AG04450 (cell line): ENCODE results near the gene BANF1. TPM values are rescaled to one million over a fixed set of nuclear protein-coding genes. Genes with fewer than 3 reads are reported as not detected.
A peak's percentile ranks its signal among the peaks of the same experiment; 100 is the strongest.

Experiments
- CTCF ChIA-PET: fragments of 300-600, 350-600 bp; formaldehyde crosslinking; extraction: SDS; loops from one replicate; lab custom pipeline; 2022; ENCODE audit warnings: antibody characterized with exemption, inconsistent platforms; lab: Charles Lee
- POLR2A ChIA-PET: fragments of 350-600 bp; formaldehyde crosslinking; extraction: SDS; loops from one replicate; lab custom pipeline; 2021; ENCODE audit warnings: antibody characterized with exemption, inconsistent platforms; lab: Yijun Ruan, JAX
- DNase-seq: peaks from one replicate; pipeline ENCODE4 v3.0.0-alpha.2; 2011; ENCODE audit warnings: low read depth, low spot score
- H3K27ac ChIP-seq: one replicate; pipeline ENCODE4 v1.5.1; 2012; ENCODE audit warnings: low read depth, low read length, control low read depth
- H3K27me3 ChIP-seq: one replicate; pipeline ENCODE4 v1.6.0; 2012; ENCODE audit warnings: low read length; ENCODE audit not compliant: control insufficient read depth, insufficient read depth
- H3K4me3 ChIP-seq: 2 replicates; pipeline ENCODE4 v1.5.1; 2011; ENCODE audit warnings: mild to moderate bottlenecking, low read depth, low read length, control low read depth
- H3K9me3 ChIP-seq: 2 replicates; pipeline ENCODE4 v1.5.1; 2012; ENCODE audit warnings: low read length; ENCODE audit not compliant: control insufficient read depth, insufficient read depth
- polyA plus RNA-seq: library from polyadenylated mRNA; depleted of rRNA; stranded (reverse); fragments of >200 nt; gene quantifications from 2 replicates; pipeline ENCODE4 v1.2.3, GENCODE V29; 2011
- TF ChIP-seq, protein P1 (sequence below): IDR thresholded peaks from 2 replicates; pipeline ENCODE4 v1.5.1; 2011; ENCODE audit warnings: low read depth, low read length, control low read depth, inconsistent platforms

Gene BANF1
- polyA plus RNA-seq, 1 experiment, result 227 TPM

DNA sequence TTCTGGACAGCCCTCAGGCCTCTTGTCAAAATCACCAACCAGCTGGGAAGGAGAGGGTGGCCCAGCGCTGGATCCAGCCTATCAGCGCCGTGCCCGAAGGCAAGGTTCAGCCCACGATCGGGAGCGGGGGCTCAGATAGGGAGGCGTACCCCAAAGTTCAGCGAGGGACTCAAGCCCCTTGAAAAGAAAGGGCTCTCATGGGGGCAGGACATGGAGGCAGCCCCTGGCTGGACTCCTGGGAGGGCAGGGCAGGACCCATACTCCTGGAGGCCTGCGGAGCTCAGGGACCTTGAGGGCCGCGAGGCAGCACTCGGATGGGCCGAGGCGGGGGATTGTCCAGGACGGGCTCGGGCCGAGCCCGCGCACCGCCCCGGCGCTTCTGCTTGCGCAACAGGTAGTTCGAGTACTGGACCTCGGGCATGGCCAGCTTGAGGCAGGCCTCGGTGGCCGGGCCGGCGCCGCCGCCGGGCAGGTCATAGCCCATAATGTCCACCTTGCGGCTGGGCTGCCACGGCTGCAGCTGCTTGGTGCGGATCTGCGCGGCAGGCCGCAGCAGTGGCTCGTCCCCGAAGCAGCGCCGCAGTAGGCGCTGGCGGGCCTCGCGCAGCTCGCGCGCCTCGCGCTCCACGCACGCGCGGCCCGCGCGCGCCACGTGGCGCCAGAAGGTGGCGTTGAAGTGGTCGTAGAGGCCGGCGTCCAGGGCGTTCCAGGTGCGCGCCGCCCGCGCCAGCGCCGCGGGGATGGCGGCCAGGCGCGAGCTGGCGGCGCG, 40.1 kb downstream of the BANF1 start:
- POLR2A ChIA-PET, result interaction anchor here (0.6 kb wide), 1 partner anchor 40 kb away, joined by 6 read pairs; the partner anchor contains the start of genes BANF1 and EIF1AD
- TF ChIP-seq, protein P1, sequence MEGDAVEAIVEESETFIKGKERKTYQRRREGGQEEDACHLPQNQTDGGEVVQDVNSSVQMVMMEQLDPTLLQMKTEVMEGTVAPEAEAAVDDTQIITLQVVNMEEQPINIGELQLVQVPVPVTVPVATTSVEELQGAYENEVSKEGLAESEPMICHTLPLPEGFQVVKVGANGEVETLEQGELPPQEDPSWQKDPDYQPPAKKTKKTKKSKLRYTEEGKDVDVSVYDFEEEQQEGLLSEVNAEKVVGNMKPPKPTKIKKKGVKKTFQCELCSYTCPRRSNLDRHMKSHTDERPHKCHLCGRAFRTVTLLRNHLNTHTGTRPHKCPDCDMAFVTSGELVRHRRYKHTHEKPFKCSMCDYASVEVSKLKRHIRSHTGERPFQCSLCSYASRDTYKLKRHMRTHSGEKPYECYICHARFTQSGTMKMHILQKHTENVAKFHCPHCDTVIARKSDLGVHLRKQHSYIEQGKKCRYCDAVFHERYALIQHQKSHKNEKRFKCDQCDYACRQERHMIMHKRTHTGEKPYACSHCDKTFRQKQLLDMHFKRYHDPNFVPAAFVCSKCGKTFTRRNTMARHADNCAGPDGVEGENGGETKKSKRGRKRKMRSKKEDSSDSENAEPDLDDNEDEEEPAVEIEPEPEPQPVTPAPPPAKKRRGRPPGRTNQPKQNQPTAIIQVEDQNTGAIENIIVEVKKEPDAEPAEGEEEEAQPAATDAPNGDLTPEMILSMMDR, result no peak
- CTCF ChIA-PET, result interaction anchor here (2.0 to 5.6 kb wide), 2 partner anchors 20 kb away, joined by 7 to 48 read pairs; no protein-coding TSS in a partner anchor
- no peak overlapping the region for H3K4me3 ChIP-seq
- no peak overlapping the region for H3K27ac ChIP-seq
- DNase-seq, result no peak
- peaks cover 12% of the 10 kb centered on the region for H3K9me3 ChIP-seq
- peaks cover 11% of the 10 kb centered on the region for H3K27me3 ChIP-seq

DNA sequence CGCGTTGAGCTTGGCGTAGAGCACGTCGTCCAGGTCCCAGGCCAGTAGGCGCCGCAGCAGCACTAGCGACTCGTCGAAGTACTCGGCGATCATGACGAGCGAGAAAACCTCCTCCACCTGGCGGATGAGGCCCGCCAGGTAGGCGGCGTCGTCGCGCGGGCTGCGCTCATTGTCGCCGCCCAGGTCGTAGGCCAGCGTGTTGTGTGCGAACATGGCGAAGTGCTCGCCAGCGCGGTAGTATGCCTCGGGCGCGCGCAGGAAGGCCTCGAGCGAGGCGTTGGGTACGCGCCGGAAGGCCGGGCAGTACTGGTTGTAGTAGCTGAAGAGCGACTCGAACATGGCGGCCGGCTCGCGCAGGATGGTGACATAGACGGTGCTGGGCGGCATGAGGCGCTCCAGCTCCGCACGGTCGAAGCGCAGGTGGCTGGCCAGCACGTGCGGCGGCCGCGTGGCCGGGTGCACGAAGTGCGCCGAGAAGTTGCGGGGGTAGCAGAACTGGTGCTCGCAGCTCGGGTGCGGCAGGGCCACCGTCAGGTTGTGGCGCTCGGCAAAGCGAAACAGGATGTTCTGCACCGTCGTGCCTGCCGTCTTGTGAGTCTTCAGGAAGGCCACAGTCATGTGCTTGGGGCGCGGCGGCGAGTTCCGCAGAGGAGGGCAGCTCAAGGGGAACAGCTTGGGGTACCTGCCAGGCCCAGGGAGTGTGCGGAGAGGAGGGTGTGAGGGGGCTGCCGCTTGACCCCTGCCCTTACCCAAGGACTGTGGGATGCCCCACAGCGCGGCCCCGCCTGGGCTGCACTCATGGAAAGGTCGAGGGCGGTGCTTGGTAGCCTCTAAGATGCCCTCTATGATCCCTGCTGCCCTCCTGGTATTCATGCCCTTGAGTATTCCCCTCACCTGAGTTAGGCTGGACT, 40.9 kb downstream of the BANF1 start:
- H3K4me3 ChIP-seq, result no peak overlapping the region
- no peak overlapping the region for H3K27ac ChIP-seq
- peaks cover 12% of the 10 kb centered on the region for H3K9me3 ChIP-seq
- TF ChIP-seq, protein P1, result no peak
- CTCF ChIA-PET, result interaction anchor here (0.7 to 5.6 kb wide), 6 partner anchors 8 to 26 kb away, joined by 3 to 48 read pairs (median 4); partner anchors contain the start of gene SF3B2
- H3K27me3 ChIP-seq, result peaks cover 15% of the 10 kb centered on the region
- POLR2A ChIA-PET, result interaction anchor here (0.6 kb wide), 1 partner anchor 41 kb away, joined by 6 read pairs; the partner anchor contains the start of genes BANF1 and EIF1AD
- no peak for DNase-seq

DNA sequence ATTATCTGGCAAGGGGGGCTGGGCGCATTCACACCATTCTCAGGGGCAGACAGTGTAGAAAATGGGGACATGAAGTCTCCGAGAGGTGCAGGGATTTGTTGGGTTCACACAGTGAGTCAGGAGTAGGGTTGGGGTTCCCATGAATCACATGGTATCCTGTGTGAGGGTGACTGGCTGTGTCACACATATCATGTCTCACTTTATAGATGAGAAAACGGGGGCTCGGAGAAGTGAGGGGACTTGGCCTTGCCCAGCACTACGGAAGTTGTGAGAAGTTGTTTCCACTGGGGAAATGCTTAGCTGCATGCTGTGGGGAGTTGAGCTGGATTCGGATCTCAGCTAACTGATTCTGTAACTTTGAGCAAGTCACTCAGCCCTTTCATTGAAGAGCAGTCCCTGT, 42.5 kb downstream of the BANF1 start:
- H3K27me3 ChIP-seq, result peaks cover 9% of the 10 kb centered on the region
- TF ChIP-seq, protein P1, result no peak
- H3K27ac ChIP-seq, result no peak overlapping the region
- ChIA-PET CTCF (interaction anchor here (0.6 to 5.6 kb wide), 21 partner anchors 8 to 333 kb away, joined by 3 to 48 read pairs (median 4); partner anchors contain the start of genes CATSPER1, FIBP and SF3B2), POLR2A (interaction anchor here (0.6 to 1.0 kb wide), 2 partner anchors 44 to 244 kb away, joined by 3 read pairs; partner anchors contain the start of gene YIF1A)
- H3K9me3 ChIP-seq, result peaks cover 12% of the 10 kb centered on the region
- no peak for DNase-seq
- no peak overlapping the region for H3K4me3 ChIP-seq

DNA sequence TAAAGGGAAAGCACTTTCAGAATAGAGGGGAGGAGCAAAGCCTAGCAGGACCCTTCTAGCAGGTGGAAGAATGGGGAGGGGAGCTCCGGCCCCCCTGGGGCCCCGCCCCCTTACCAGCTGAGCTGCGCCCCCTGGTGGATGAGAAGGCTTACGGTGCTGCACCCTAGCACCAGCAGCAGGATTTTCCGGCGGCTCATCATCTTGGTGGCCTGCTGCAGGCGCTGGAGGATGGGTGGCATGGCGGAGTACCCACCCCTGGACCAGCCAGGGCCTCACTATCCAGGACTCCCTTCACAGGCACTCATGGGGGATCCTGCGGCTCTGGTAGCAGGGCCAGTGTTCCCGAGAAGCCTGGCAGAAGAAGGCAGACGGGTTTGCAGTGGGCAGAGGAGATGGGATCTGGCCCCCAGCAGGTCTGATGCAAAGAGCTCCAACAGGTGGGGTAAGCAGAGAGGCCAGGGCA, 42.9 kb downstream of the BANF1 start:
- ChIA-PET POLR2A (interaction anchor here (0.6 to 1.0 kb wide), 3 partner anchors 16 to 244 kb away, joined by 3 read pairs; partner anchors contain the start of gene YIF1A), CTCF (interaction anchor here (0.6 to 5.6 kb wide), 31 partner anchors 10 to 344 kb away, joined by 3 to 48 read pairs (median 3); partner anchors contain the start of genes CATSPER1, CST6 and FIBP)
- no peak for DNase-seq
- Histone ChIP-seq H3K27me3 (peaks cover 9% of the 10 kb centered on the region), H3K4me3 (no peak overlapping the region), H3K27ac (no peak overlapping the region), H3K9me3 (peaks cover 12% of the 10 kb centered on the region)
- TF ChIP-seq, protein P1, result peak; percentile 91
